Esophagus squamous epithelium (tissue), 5 donors: ENCODE measurements around the gene HEBP2. TPM values are rescaled to one million over a fixed set of nuclear protein-coding genes. Genes with fewer than 3 reads are reported as not detected.

ENCODE experiments used
- DNase-seq: peaks from one replicate; lab custom pipeline; 2025; lab: John Stamatoyannopoulos, UW
- H3K27ac ChIP-seq, 4 donors: fragments of 200-600 bp; sonication (generic); one replicate each; pipeline ENCODE4 v1.5.1; 2016 to 2019; ENCODE audit warnings: mild to moderate bottlenecking in 1 of 4
- H3K27me3 ChIP-seq, 4 donors: fragments of 200-600 bp; sonication (generic); 1 replicate in 3 of 4; 2 replicates in 1 of 4; pipeline versions ENCODE4 v1.5.1 to v1.6.0; 2017 to 2021; ENCODE audit warnings: antibody characterized with exemption in 1 of 4
- H3K36me3 ChIP-seq, 3 donors: fragments of 200-600 bp; sonication (generic); one replicate each; pipeline ENCODE4 v1.5.1; 2016 to 2019
- H3K4me1 ChIP-seq, 3 donors: fragments of 200-600 bp; sonication (generic); one replicate each; pipeline ENCODE4 v1.5.1; 2017 to 2019
- H3K4me3 ChIP-seq, 4 donors: fragments of 200-600 bp; sonication (generic); 1 replicate in 3 of 4; 2 replicates in 1 of 4; pipeline ENCODE4 v1.5.1; 2016 to 2019; ENCODE audit warnings: mild to moderate bottlenecking in 2 of 4, moderate library complexity in 1 of 4
- H3K9me3 ChIP-seq, 3 donors: fragments of 200-600 bp; sonication (generic); one replicate each; pipeline ENCODE4 v1.5.1; 2016 to 2019
- POLR2A ChIP-seq, 4 donors: fragments of 450-650 bp; IDR thresholded peaks; one replicate each; pipeline ENCODE4 v1.6.1; 2017; ENCODE audit warnings: antibody characterized with exemption in 4 of 4, mild to moderate bottlenecking in 4 of 4, moderate library complexity in 3 of 4
- WGBS, 2 donors: methylation state at CpG; one replicate each; pipeline ENCODE4 v1.1.5; 2018; 5-methylcytosine and 5-hydroxymethylcytosine counted together
- intact Hi-C: fragments of 100-400 bp; cut with DNase I; formaldehyde crosslinking; loops from one replicate; pipeline ENCODE4 v1.15.0; 2022
- total RNA-seq, 4 donors: library from RNA; depleted of rRNA; stranded (reverse); fragments of >200 nt; gene quantifications; one replicate each; pipeline ENCODE4 v1.1.0, GENCODE V29; 2016
- TF ChIP-seq, protein P1 (sequence below), 6 experiments: fragments of 450-650 bp in 4 of 6; fragments of 200-600 bp in 2 of 6; sonication (generic) in 2 of 6; IDR thresholded peaks; one replicate each; pipeline ENCODE4 v1.5.1; 2016 to 2019; ENCODE audit warnings: antibody characterized with exemption in 6 of 6, mild to moderate bottlenecking in 4 of 6, moderate library complexity in 4 of 6
- donor health status: DM: yes; HTN: yes; CAD: no.

The HEBP2 gene
- total RNA-seq, 4 donors from 2014 or later: 62.1 to 193 (median 90.8) TPM

DNA sequence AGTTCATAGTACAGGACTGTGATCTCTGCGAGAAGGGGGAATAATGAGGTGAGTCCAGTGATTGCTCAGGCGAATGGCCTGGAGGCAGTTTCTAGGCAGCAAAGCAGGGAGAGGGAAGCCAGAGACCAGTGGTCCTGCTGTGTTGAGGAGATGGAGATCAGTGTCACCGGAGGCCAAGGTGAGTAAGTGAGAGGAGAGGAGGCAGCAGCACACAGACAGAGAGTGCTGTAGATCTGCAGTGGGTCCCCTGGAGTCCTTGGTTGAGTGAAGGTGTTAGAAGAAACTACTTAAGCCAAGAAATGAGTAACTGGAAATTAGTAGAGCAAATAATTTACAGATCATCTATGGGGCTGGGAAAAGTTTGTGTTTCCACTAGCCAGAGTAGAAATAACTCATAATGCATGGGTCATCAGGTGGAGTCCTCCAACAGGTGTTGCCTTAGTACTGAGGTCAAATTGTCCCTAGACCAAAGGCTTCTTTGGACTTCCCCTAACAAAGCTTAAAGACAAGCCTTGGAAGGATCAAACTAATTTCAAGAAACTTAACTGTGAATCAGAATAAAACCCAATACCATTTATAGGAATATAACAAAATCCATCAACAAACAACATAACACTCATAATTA is 13.6 kb downstream of the HEBP2 start:
- WGBS, 2 donors: 79 to 91% methylated on average over 3 of the region's 3 CpGs
- no peaks in the 10 kb centered on the region for H3K4me1 ChIP-seq
- no peak for TF ChIP-seq POLR2A (IDR thresholded peaks at IDR 0.05)
- TF ChIP-seq, protein P1, sequence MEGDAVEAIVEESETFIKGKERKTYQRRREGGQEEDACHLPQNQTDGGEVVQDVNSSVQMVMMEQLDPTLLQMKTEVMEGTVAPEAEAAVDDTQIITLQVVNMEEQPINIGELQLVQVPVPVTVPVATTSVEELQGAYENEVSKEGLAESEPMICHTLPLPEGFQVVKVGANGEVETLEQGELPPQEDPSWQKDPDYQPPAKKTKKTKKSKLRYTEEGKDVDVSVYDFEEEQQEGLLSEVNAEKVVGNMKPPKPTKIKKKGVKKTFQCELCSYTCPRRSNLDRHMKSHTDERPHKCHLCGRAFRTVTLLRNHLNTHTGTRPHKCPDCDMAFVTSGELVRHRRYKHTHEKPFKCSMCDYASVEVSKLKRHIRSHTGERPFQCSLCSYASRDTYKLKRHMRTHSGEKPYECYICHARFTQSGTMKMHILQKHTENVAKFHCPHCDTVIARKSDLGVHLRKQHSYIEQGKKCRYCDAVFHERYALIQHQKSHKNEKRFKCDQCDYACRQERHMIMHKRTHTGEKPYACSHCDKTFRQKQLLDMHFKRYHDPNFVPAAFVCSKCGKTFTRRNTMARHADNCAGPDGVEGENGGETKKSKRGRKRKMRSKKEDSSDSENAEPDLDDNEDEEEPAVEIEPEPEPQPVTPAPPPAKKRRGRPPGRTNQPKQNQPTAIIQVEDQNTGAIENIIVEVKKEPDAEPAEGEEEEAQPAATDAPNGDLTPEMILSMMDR (IDR thresholded peaks at IDR 0.05): no peak
- no peaks in the 10 kb centered on the region for H3K27me3 ChIP-seq
- H3K27ac ChIP-seq: no peak overlapping the region
- H3K36me3 ChIP-seq: peaks cover 0 to 78% (median 6%) of the 10 kb centered on the region in 3 donors
- intact Hi-C loops: no loop called here
- no peak for DNase-seq
- no peak overlapping the region for H3K4me3 ChIP-seq
- H3K9me3 ChIP-seq: no peaks in the 10 kb centered on the region

DNA sequence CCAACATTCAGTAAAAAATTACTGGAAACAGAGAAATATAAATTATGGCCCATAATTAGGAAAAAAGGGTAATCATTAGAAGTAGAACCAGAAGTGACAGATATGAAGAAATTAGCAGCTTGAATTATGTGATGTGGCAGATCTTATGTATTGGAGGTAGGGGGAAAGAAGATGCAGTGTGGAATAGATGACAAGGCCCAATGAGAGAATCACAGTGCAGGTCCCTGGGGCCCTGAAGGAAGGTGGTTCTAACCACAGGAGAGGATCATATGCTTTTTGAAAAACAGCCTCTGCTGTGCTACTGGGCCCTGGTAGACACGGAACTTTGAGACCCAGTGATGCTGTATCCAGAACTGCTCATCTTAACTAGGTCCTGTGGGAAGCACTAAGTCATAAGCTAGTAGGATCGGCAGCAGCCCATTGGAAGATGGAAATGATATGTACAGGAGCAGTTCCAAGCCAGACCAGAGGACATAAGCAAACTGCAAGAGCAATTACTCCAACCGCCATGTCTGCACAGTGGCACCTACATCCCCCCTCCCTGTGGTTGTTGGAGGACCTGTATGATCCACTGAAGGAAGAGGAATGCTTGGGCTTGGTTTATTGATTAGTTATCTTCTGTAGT is 14.2 kb downstream of the HEBP2 start:
- intact Hi-C loops: no loop called here
- Histone ChIP-seq H3K36me3 (peaks cover 0 to 74% (median 2%) of the 10 kb centered on the region in 3 donors), H3K4me1 (peaks cover 0 to 2% (median 0%) of the 10 kb centered on the region in 3 donors), H3K9me3 (no peaks in the 10 kb centered on the region), H3K4me3 (no peak overlapping the region), H3K27me3 (no peaks in the 10 kb centered on the region), H3K27ac (no peak overlapping the region)
- no peak for TF ChIP-seq POLR2A (IDR thresholded peaks at IDR 0.05)
- TF ChIP-seq, protein P1 (IDR thresholded peaks at IDR 0.05): no peak
- WGBS, 2 donors: 93 to 100% methylated on average over 3 of the region's 3 CpGs
- DNase-seq: no peak

DNA sequence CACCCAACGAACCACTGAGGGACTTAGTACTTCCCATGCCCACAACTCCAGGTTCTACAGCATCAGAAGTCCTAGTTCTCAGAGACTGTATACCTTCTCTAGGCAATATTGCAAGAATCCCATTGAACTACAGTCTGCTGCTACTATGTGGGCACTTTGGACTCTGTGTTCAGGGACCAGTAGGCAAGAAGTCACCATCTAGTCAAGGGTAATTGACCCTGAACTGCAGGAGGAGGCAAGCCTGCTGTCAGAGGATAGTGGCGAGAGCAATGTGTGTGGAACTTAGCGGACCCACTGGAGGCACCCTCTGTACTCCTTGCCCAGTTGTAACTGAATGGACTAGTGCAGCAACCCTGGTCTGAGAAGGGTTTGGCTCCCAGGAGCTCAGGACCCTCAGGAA is 15.7 kb downstream of the HEBP2 start:
- H3K27ac ChIP-seq: no peak overlapping the region
- no peak for DNase-seq
- no peaks in the 10 kb centered on the region for H3K9me3 ChIP-seq
- H3K27me3 ChIP-seq: no peaks in the 10 kb centered on the region
- no peak for TF ChIP-seq POLR2A (IDR thresholded peaks at IDR 0.05)
- TF ChIP-seq, protein P1 (IDR thresholded peaks at IDR 0.05): no peak
- no peak overlapping the region for H3K4me3 ChIP-seq
- WGBS, 2 donors: 100% methylated on average over 1 of the region's 3 CpGs
- peaks cover 0 to 3% (median 0%) of the 10 kb centered on the region in 3 donors for H3K4me1 ChIP-seq
- H3K36me3 ChIP-seq: peaks cover 0 to 74% (median 0%) of the 10 kb centered on the region in 3 donors
- intact Hi-C loops: no loop called here

DNA sequence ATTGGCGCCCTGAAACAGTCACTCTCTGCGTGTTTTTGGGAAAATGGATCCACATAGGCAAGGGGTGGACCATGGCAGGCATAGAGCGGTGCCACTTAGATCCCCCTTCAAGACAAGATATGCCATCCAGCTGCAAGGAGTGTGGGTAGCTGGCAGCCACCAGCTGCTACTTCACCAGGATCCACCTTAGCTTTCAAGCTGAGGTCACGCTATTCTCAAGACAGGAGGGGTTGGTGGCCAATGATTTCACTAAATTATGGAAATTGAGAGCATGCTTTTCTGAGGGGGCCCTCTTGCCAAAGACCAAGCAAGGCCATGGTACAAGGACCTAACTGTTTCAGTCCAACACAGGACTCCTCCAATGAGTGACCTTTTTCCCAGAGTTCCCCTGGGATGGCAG is 16.3 kb downstream of the HEBP2 start:
- Histone ChIP-seq H3K9me3 (no peaks in the 10 kb centered on the region), H3K4me3 (no peak overlapping the region), H3K27ac (no peak overlapping the region), H3K27me3 (no peaks in the 10 kb centered on the region), H3K36me3 (peaks cover 0 to 74% (median 0%) of the 10 kb centered on the region in 3 donors), H3K4me1 (peaks cover 0 to 3% (median 0%) of the 10 kb centered on the region in 3 donors)
- no peak for DNase-seq
- TF ChIP-seq, protein P1 (IDR thresholded peaks at IDR 0.05): no peak
- no peak for TF ChIP-seq POLR2A (IDR thresholded peaks at IDR 0.05)
- intact Hi-C loops: no loop called here
- 90 to 95% methylated on average over 2 to 4 of the region's 4 CpGs for WGBS, 2 donors

DNA sequence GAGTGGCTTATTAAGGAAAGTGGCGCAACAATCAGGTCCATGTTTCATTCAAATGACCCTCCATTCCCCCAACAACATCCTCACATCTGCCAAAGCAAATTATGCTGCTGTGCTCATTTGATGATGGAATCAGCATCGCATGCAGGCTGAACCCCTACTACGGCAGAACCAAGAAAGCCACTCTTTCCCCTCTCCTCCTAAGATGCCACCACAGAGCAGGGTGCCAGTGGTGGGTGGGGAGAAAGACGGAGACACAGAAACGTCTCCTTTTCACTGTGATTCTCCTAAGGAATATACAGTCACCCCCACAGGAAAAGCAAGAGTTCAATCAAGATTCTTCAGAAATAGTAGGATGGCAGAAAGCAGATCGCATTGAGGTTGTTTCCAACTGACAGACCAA is 17.1 kb downstream of the HEBP2 start:
- DNase-seq: no peak
- Histone ChIP-seq H3K4me3 (no peak overlapping the region), H3K9me3 (no peaks in the 10 kb centered on the region), H3K27ac (no peak overlapping the region), H3K27me3 (no peaks in the 10 kb centered on the region), H3K4me1 (peaks cover 0 to 3% (median 0%) of the 10 kb centered on the region in 3 donors), H3K36me3 (peaks cover 0 to 74% (median 0%) of the 10 kb centered on the region in 3 donors)
- WGBS, 2 donors: 65 to 82% methylated on average over 3 to 5 of the region's 6 CpGs
- TF ChIP-seq POLR2A (IDR thresholded peaks at IDR 0.05): no peak
- TF ChIP-seq, protein P1 (IDR thresholded peaks at IDR 0.05): no peak
- intact Hi-C loops: no loop called here
